Psoas muscle (tissue), 8 donors: ENCODE results near the gene NELFB. TPM values are rescaled to one million over a fixed set of nuclear protein-coding genes. Genes with fewer than 3 reads are reported as not detected.

Source experiments
- ATAC-seq, 4 donors: fragments of 200-7000 bp; cut with Tn5 transposase; one replicate each; pipeline ENCODE4 v1.9.1; 2020; ENCODE audit warnings: moderate library complexity in 3 of 4, mild to moderate bottlenecking in 2 of 4
- DNase-seq, 2 donors: peaks; one replicate each; pipeline ENCODE4 v3.0.0-alpha.2; 2020
- H3K27ac ChIP-seq: fragments of 200-600 bp; one replicate; pipeline ENCODE4 v1.8.0; 2022
- H3K27me3 ChIP-seq, 3 donors: fragments of 200-600 bp in 1 of 3; one replicate each; pipeline versions ENCODE4 v1.6.1 to v1.8.0; 2013 to 2022; ENCODE audit warnings: low read length in 2 of 3, mild to moderate bottlenecking in 2 of 3, moderate library complexity in 1 of 3; ENCODE audit not compliant: insufficient read depth in 3 of 3
- H3K36me3 ChIP-seq, 2 donors: fragments of 200-600 bp in 1 of 2; one replicate each; pipeline versions ENCODE4 v1.6.1 to v1.8.0; 2013 to 2022; ENCODE audit warnings: low read depth in 1 of 2, mild to moderate bottlenecking in 1 of 2, moderate library complexity in 1 of 2; ENCODE audit not compliant: insufficient read depth in 1 of 2
- H3K4me1 ChIP-seq: fragments of 200-600 bp; one replicate; pipeline ENCODE4 v1.8.0; 2022
- H3K4me3 ChIP-seq: fragments of 200-600 bp; one replicate; pipeline ENCODE4 v1.8.0; 2022; ENCODE audit warnings: mild to moderate bottlenecking
- H3K9me3 ChIP-seq: fragments of 200-600 bp; one replicate; pipeline ENCODE4 v1.8.0; 2022
- CTCF ChIP-seq: fragments of 200-600 bp; IDR thresholded peaks from one replicate; pipeline ENCODE4 v1.8.0; 2022; ENCODE audit warnings: antibody characterized with exemption
- WGBS, 3 donors: extraction: QIAGEN DNeasy Blood & Tissue Kit; methylation state at CpG; one replicate each; pipeline versions ENCODE4 v1.1.6 to v1.1.7; 2013; 5-methylcytosine and 5-hydroxymethylcytosine counted together
- intact Hi-C, 2 donors: fragments of 100-400 bp; cut with DNase I; formaldehyde crosslinking; loops; one replicate each; pipeline versions ENCODE4 v1.11.0 to v1.14.2; 2022
- polyA plus RNA-seq, 3 donors: library from polyadenylated mRNA; stranded (reverse); fragments of 200-250 nt; gene quantifications; one replicate each; pipeline ENCODE4 v1.2.3, GENCODE V29; 2013
- total RNA-seq, 4 donors: library from RNA; stranded (reverse); fragmentation: NEBNext Ultra II Directional in 2 of 4; extraction: Animal tissue kit (Norgen Biotek cat#: 25700) in 2 of 4; gene quantifications; one replicate each; pipeline versions ENCODE4 v1.2.1 to v1.2.4, GENCODE V29; 2021 to 2023
- donor health status: healthy with polysubstance abuse.
- donor health status: DM: no; HTN: no; CAD: no; lungs with moderate emphysema.
- donor health status: Bipolar disorder and iron deficiency.
- donor health status: healthy.
- donor health status: DM: yes; HTN: yes; CAD: no.
- donor health status: DM: no; HTN: no; CAD: no.
- donor health status: DM: no; HTN: no; CAD: no.
- donor health status: DM: yes; HTN: yes; CAD: no.

The NELFB gene
- total and polyA plus RNA-seq, 7 donors: 39.1 to 74.3 (median 43.8) TPM

- DNase-seq: no peak
- no peak overlapping the region for H3K27ac ChIP-seq
- H3K9me3 ChIP-seq: no peaks in the 10 kb centered on the region
- intact Hi-C loops: loop anchor here (5.0 to 10.0 kb wide), 2 partner anchors 113 to 230 kb away; no protein-coding TSS in a partner anchor
- H3K4me3 ChIP-seq: peak overlapping the region; percentile 59
- peak in 3 of 4 donors; percentile 24 to 39 (median 36) for ATAC-seq
- peaks cover 0 to 74% (median 29%) of the 10 kb centered on the region in 3 donors for H3K27me3 ChIP-seq
- TF ChIP-seq CTCF: peak; percentile 38
- H3K4me1 ChIP-seq: no peaks in the 10 kb centered on the region
- H3K36me3 ChIP-seq: no peaks in the 10 kb centered on the region
- WGBS, 3 donors: 21 to 26% (median 25%) methylated on average over 35 of the region's 35 CpGs
Measured at GRCh38 chr9:137294681-137295237, 39.6 kb downstream of the NELFB start.

- DNase-seq (no peak), ATAC-seq (peak; percentile 55 to 78 (median 73))
- WGBS, 3 donors: 1 to 2% (median 2%) methylated on average over 33 to 76 of the region's 76 CpGs
- Histone ChIP-seq H3K4me3 (peak overlapping the region; percentile 59), H3K27me3 (peaks cover 0 to 74% (median 32%) of the 10 kb centered on the region in 3 donors), H3K4me1 (peaks cover under 1% of the 10 kb centered on the region), H3K36me3 (no peaks in the 10 kb centered on the region), H3K27ac (peak overlapping the region; percentile 58), H3K9me3 (no peaks in the 10 kb centered on the region)
- peak; percentile 77 for TF ChIP-seq CTCF
- intact Hi-C loops: loop anchor here (5.0 to 10.0 kb wide), 2 partner anchors 112 to 229 kb away; no protein-coding TSS in a partner anchor
Measured at GRCh38 chr9:137295238-137295811, 40.2 kb downstream of the NELFB start.

GRCh38 chr9:137295849-137296669 lies 40.9 kb downstream of the NELFB start:
- peak in 1 of 4 donors; percentile 4 for ATAC-seq
- TF ChIP-seq CTCF: no peak
- DNase-seq: no peak
- Histone ChIP-seq H3K27me3 (peaks cover 0 to 79% (median 32%) of the 10 kb centered on the region in 3 donors), H3K36me3 (no peaks in the 10 kb centered on the region), H3K27ac (peak overlapping the region; percentile 58), H3K9me3 (no peaks in the 10 kb centered on the region), H3K4me1 (peaks cover 7% of the 10 kb centered on the region), H3K4me3 (peak overlapping the region; percentile 59)
- WGBS, 3 donors: 10 to 17% (median 17%) methylated on average over 31 to 78 of the region's 78 CpGs
- intact Hi-C loops: loop anchor here (2.0 to 10.0 kb wide), 3 partner anchors 111 to 229 kb away; no protein-coding TSS in a partner anchor

- Histone ChIP-seq H3K4me3 (peak overlapping the region; percentile 59), H3K36me3 (no peaks in the 10 kb centered on the region), H3K27ac (peak overlapping the region; percentile 58), H3K4me1 (peaks cover 7% of the 10 kb centered on the region), H3K27me3 (peaks cover 0 to 85% (median 32%) of the 10 kb centered on the region in 3 donors), H3K9me3 (no peaks in the 10 kb centered on the region)
- intact Hi-C loops: loop anchor here (2.0 to 10.0 kb wide), 3 partner anchors 110 to 228 kb away; no protein-coding TSS in a partner anchor
- no peak for TF ChIP-seq CTCF
- ATAC-seq: peak in 2 of 4 donors; percentile 11 to 18
- no peak for DNase-seq
- WGBS, 3 donors: 51 to 60% (median 57%) methylated on average over 24 of the region's 24 CpGs
Measured at GRCh38 chr9:137296670-137297664, 41.8 kb downstream of the NELFB start.
